A673 (cell line): Measurements from ENCODE around the gene TJP1. TPM values are rescaled to one million over a fixed set of nuclear protein-coding genes. Genes with fewer than 3 reads are reported as not detected.

Source experiments
- BruUV-seq: library from RNA; stranded (reverse); fragments of 400-500 nt; replicated peaks from 2 replicates; lab custom pipeline; 2021; lab: Mats Ljungman, UMichigan
- CTCF ChIA-PET: fragments of 300-600 bp; sonication (Branson Sonifier 250); formaldehyde crosslinking; loops from one replicate; lab custom pipeline; 2022; ENCODE audit warnings: antibody characterized with exemption; lab: Charles Lee
- POLR2A ChIA-PET: fragments of 300-600 bp; sonication (Branson Sonifier 250); formaldehyde crosslinking; loops from one replicate; lab custom pipeline; 2022; ENCODE audit warnings: antibody characterized with exemption; ENCODE audit not compliant: low non-redundant PET; lab: Charles Lee
- DNase-seq: peaks from one replicate; pipeline ENCODE4 v3.0.0-alpha.2; 2015; ENCODE audit warnings: low spot score
- H3K27ac ChIP-seq: fragments of 200-600 bp; sonication (generic); 2 replicates; pipeline ENCODE4 v1.5.1; 2016; ENCODE audit warnings: mixed run types, low read depth, mild to moderate bottlenecking, mixed read lengths, antibody characterized with exemption, low read length; ENCODE audit not compliant: poor library complexity, severe bottlenecking
- H3K27me3 ChIP-seq: fragments of 200-600 bp; sonication (generic); replicated peaks from 2 replicates; pipeline ENCODE4 v1.6.1; 2017; ENCODE audit warnings: mixed run types, low read depth, mild to moderate bottlenecking, mixed read lengths, antibody characterized with exemption, low read length; ENCODE audit not compliant: insufficient read depth, poor library complexity
- H3K36me3 ChIP-seq: fragments of 200-600 bp; sonication (generic); 2 replicates; pipeline ENCODE4 v1.6.1; 2016; ENCODE audit warnings: mixed run types, mild to moderate bottlenecking, mixed read lengths, antibody characterized with exemption, low read length; ENCODE audit not compliant: insufficient read depth, poor library complexity, severe bottlenecking
- H3K4me1 ChIP-seq: fragments of 200-600 bp; sonication (generic); 2 replicates; pipeline ENCODE4 v1.6.1; 2017; ENCODE audit warnings: mixed run types, mild to moderate bottlenecking, mixed read lengths, antibody characterized with exemption, low read length; ENCODE audit not compliant: insufficient read depth, poor library complexity, severe bottlenecking
- H3K4me3 ChIP-seq: fragments of 200-600 bp; sonication (generic); 2 replicates; pipeline ENCODE4 v1.5.1; 2016; ENCODE audit warnings: low read depth, mixed run types, mild to moderate bottlenecking, mixed read lengths, low read length; ENCODE audit not compliant: poor library complexity, severe bottlenecking
- H3K9me3 ChIP-seq: fragments of 200-600 bp; sonication (generic); 2 replicates; pipeline ENCODE4 v1.6.1; 2016; ENCODE audit warnings: mixed run types, low read depth, mild to moderate bottlenecking, mixed read lengths, antibody characterized with exemption, low read length; ENCODE audit not compliant: poor library complexity, severe bottlenecking
- EZH2 ChIP-seq: fragments of 200-600 bp; sonication (generic); IDR thresholded peaks from 2 replicates; pipeline ENCODE4 v1.6.1; 2017; ENCODE audit warnings: borderline replicate concordance, low read depth, mild to moderate bottlenecking, mixed read lengths, antibody characterized with exemption, low read length; ENCODE audit not compliant: poor library complexity, severe bottlenecking
- intact Hi-C: fragments of 100-400 bp; cut with micrococcal nuclease; formaldehyde crosslinking; loops from one replicate; pipeline ENCODE4 v1.10.0; 2022; ENCODE audit not compliant: unreplicated experiment
- total RNA-seq: library from RNA; stranded (reverse); gene quantifications from 2 replicates; pipeline ENCODE4 v1.2.3, GENCODE V29; 2021
- TF ChIP-seq, protein P1 (sequence below): fragments of 300-800, 200-600 bp; sonication (generic); conservative IDR thresholded peaks from 2 replicates; pipeline ENCODE4 v1.5.1; 2017; ENCODE audit warnings: low read depth, mild to moderate bottlenecking, antibody characterized with exemption, low read length, moderate library complexity, mixed read lengths

TJP1 gene
- total RNA-seq, 1 experiment from 2014 or later = 34.7 TPM

DNA sequence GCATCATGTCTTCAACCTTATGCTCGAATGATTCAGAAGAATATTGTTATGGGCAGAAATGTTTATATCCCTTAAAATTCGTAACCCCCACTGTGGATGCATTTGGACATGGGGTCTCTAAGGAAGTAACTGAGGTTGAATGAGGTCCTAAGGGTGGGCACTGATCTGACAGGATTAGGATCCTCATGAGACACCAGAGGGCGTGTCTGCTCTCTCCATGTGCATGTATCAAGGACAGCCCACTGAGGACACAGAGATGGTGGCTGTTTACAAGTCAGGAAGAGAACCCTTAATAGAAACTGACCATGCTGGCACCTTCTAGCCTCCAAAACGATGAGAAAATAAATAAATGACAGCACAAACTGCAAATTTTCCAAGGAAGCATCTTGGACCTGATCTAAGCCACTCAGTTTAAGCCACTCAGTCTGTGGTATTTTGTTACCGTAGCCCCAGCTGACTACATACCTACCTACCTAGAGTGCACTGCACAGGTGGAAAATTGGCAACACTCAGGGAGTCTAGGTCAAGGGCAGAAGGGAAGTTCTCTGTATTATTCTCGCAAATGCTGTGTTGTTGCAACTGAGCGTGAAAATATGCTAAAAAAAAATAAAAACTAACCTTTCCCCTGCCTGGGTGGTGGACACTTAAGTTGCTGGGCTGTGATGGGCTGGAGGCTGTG lies 126.6 kb downstream of the TJP1 start:
- Histone ChIP-seq H3K9me3 (no peaks in the 10 kb centered on the region), H3K4me3 (no peak overlapping the region), H3K4me1 (no peaks in the 10 kb centered on the region), H3K27ac (no peak overlapping the region), H3K36me3 (no peaks in the 10 kb centered on the region), H3K27me3 (no peaks in the 10 kb centered on the region)
- TF ChIP-seq EZH2 = no peak
- TF ChIP-seq, protein P1, sequence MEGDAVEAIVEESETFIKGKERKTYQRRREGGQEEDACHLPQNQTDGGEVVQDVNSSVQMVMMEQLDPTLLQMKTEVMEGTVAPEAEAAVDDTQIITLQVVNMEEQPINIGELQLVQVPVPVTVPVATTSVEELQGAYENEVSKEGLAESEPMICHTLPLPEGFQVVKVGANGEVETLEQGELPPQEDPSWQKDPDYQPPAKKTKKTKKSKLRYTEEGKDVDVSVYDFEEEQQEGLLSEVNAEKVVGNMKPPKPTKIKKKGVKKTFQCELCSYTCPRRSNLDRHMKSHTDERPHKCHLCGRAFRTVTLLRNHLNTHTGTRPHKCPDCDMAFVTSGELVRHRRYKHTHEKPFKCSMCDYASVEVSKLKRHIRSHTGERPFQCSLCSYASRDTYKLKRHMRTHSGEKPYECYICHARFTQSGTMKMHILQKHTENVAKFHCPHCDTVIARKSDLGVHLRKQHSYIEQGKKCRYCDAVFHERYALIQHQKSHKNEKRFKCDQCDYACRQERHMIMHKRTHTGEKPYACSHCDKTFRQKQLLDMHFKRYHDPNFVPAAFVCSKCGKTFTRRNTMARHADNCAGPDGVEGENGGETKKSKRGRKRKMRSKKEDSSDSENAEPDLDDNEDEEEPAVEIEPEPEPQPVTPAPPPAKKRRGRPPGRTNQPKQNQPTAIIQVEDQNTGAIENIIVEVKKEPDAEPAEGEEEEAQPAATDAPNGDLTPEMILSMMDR = peak; percentile 39
- DNase-seq = peak; percentile 43
- intact Hi-C loops = loop anchor here (5.0 kb wide), 1 partner anchor 232 kb away; no protein-coding TSS in a partner anchor
- ChIA-PET POLR2A (no interaction called here), CTCF (no interaction called here)
- no TSS peak for BruUV-seq

DNA sequence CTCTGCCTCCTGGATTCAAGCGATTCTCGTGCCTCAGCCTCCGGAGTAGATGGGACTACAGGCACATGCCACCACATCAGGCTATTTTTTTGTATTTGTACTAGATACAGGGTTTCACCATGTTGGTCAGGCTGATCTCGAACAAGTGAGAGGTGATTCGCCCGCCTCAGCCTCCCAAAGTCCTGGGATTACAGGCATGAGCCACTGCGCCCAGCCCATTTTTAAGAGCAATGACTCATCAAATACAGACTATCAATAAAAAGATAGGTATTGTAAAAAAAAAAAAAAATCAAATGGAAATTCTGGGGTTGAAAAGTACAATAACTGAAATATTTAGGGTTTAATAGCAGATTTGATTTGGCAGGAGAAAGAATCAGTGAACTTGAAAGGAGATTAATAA lies 129.0 kb downstream of the TJP1 start:
- TF ChIP-seq, protein P1 = no peak
- no peak for TF ChIP-seq EZH2
- Histone ChIP-seq H3K9me3 (no peaks in the 10 kb centered on the region), H3K27me3 (no peaks in the 10 kb centered on the region), H3K27ac (no peak overlapping the region), H3K36me3 (no peaks in the 10 kb centered on the region), H3K4me3 (no peak overlapping the region), H3K4me1 (no peaks in the 10 kb centered on the region)
- no peak for DNase-seq
- intact Hi-C loops = no loop called here
- ChIA-PET POLR2A (no interaction called here), CTCF (no interaction called here)
- no TSS peak for BruUV-seq

DNA sequence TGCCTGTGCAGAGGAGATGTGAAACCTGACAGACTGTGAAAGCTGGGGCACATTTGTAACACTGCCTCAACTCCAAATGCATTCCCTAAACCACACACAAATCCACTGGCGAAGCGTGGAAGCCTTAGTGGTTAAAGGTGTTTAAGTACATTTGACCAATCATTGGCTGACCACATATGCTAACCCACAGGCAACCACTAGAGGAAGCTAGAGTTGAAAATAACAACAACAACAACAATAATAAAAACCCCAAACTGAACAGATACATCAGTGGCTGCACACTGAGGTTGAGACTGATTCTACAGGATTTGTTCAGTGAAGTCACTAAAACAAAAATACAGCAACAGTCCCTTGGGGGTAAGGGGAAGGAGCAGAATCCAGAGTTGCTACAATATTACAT lies 129.7 kb downstream of the TJP1 start:
- no TSS peak for BruUV-seq
- intact Hi-C loops = no loop called here
- Histone ChIP-seq H3K27me3 (no peaks in the 10 kb centered on the region), H3K36me3 (no peaks in the 10 kb centered on the region), H3K27ac (no peak overlapping the region), H3K4me3 (no peak overlapping the region), H3K9me3 (no peaks in the 10 kb centered on the region), H3K4me1 (no peaks in the 10 kb centered on the region)
- ChIA-PET CTCF (no interaction called here), POLR2A (no interaction called here)
- DNase-seq = no peak
- no peak for TF ChIP-seq EZH2
- TF ChIP-seq, protein P1 = peak; percentile 26; the same call in 1 of the 2 replicates
